ENCODE results near the gene ABCC11.

DNA sequence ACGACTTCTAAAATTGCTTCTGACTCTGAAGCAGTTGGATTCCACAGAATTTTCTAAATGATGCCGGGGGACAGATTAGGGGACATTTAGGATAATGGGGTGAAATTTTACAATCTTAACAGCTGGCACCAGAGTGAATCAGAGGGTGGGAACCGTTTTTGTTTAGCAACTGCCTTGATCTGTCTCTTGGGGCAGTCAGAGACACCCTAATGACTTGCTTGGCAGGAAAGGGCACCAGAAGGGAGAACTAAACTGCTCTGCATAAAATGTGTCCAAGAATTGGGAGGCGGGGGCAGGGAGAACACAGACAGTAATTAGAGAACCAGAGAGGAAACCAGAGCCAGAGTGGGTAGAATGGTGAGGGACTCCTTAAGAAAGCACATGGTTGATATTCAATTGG lies 85.4 kb downstream of the ABCC11 start:
- TF ChIP-seq POLR2AphosphoS5 (IDR thresholded peaks at IDR 0.05; ENCODE audit: low read depth, low read length): no peak
- TF ChIP-seq TAF1 (IDR thresholded peaks at IDR 0.05; ENCODE audit: low read depth, low read length): no peak
- no peak for TF ChIP-seq POLR2A (IDR thresholded peaks at IDR 0.05; ENCODE audit: low read depth, low read length)
